AG04450 (cell line): Measurements from ENCODE around the gene VPS41. TPM values are rescaled to one million over a fixed set of nuclear protein-coding genes. Genes with fewer than 3 reads are reported as not detected.

Source experiments
- CTCF ChIA-PET: fragments of 300-600, 350-600 bp; formaldehyde crosslinking; extraction: SDS; loops from one replicate; lab custom pipeline; 2022; ENCODE audit warnings: antibody characterized with exemption, inconsistent platforms; lab: Charles Lee
- POLR2A ChIA-PET: fragments of 350-600 bp; formaldehyde crosslinking; extraction: SDS; loops from one replicate; lab custom pipeline; 2021; ENCODE audit warnings: antibody characterized with exemption, inconsistent platforms; lab: Yijun Ruan, JAX
- DNase-seq: peaks from one replicate; pipeline ENCODE4 v3.0.0-alpha.2; 2011; ENCODE audit warnings: low read depth, low spot score
- H3K27ac ChIP-seq: one replicate; pipeline ENCODE4 v1.5.1; 2012; ENCODE audit warnings: low read depth, low read length, control low read depth
- H3K27me3 ChIP-seq: one replicate; pipeline ENCODE4 v1.6.0; 2012; ENCODE audit warnings: low read length; ENCODE audit not compliant: control insufficient read depth, insufficient read depth
- H3K4me3 ChIP-seq: 2 replicates; pipeline ENCODE4 v1.5.1; 2011; ENCODE audit warnings: mild to moderate bottlenecking, low read depth, low read length, control low read depth
- H3K9me3 ChIP-seq: 2 replicates; pipeline ENCODE4 v1.5.1; 2012; ENCODE audit warnings: low read length; ENCODE audit not compliant: control insufficient read depth, insufficient read depth
- CTCF ChIP-seq: IDR thresholded peaks from 2 replicates; pipeline ENCODE4 v1.5.1; 2011; ENCODE audit warnings: low read depth, low read length, control low read depth, inconsistent platforms
- polyA plus RNA-seq: library from polyadenylated mRNA; depleted of rRNA; stranded (reverse); fragments of >200 nt; gene quantifications from 2 replicates; pipeline ENCODE4 v1.2.3, GENCODE V29; 2011

Gene VPS41
- polyA plus RNA-seq, 1 experiment = 67.1 TPM

- Histone ChIP-seq H3K27ac (no peak overlapping the region), H3K4me3 (no peak overlapping the region), H3K9me3 (no peaks in the 10 kb centered on the region), H3K27me3 (no peaks in the 10 kb centered on the region)
- POLR2A ChIA-PET = no interaction called here
- TF ChIP-seq CTCF = no peak
- CTCF ChIA-PET = interaction anchor here (1.0 to 1.1 kb wide), 2 partner anchors 20 to 30 kb away, joined by 3 read pairs; no protein-coding TSS in a partner anchor
- no peak for DNase-seq
Observed at GRCh38 chr7:38825721-38826440, 83.1 kb downstream of the VPS41 start.

- DNase-seq = no peak
- CTCF ChIA-PET = no interaction called here
- H3K4me3 ChIP-seq = no peak overlapping the region
- no peak overlapping the region for H3K27ac ChIP-seq
- H3K9me3 ChIP-seq = no peaks in the 10 kb centered on the region
- no peak for TF ChIP-seq CTCF
- POLR2A ChIA-PET = no interaction called here
- H3K27me3 ChIP-seq = no peaks in the 10 kb centered on the region
Observed at GRCh38 chr7:38824948-38825347, 84.0 kb downstream of the VPS41 start.

- no peak for DNase-seq
- CTCF ChIA-PET = no interaction called here
- Histone ChIP-seq H3K27me3 (no peaks in the 10 kb centered on the region), H3K27ac (no peak overlapping the region), H3K4me3 (no peak overlapping the region), H3K9me3 (no peaks in the 10 kb centered on the region)
- no peak for TF ChIP-seq CTCF
- POLR2A ChIA-PET = no interaction called here
Observed at GRCh38 chr7:38822549-38822948, 86.4 kb downstream of the VPS41 start.

GRCh38 chr7:38820571-38820970 is 88.4 kb downstream of the VPS41 start:
- ChIA-PET CTCF (no interaction called here), POLR2A (no interaction called here)

More at GRCh38 chr7:38820571-38820970, 88.4 kb downstream of the VPS41 start:
- DNase-seq = no peak
- no peaks in the 10 kb centered on the region for H3K27me3 ChIP-seq
- H3K9me3 ChIP-seq = no peaks in the 10 kb centered on the region
- no peak for TF ChIP-seq CTCF
- no peak overlapping the region for H3K4me3 ChIP-seq
- H3K27ac ChIP-seq = no peak overlapping the region
